ENCODE data around the gene RIC8B. TPM values are rescaled to one million over a fixed set of nuclear protein-coding genes. Genes with fewer than 3 reads are reported as not detected.
A peak's percentile ranks its signal among the peaks of the same experiment; 100 is the strongest.

Gene RIC8B
- total and polyA plus RNA-seq, 2 of the 8 experiments (the other 6 are each of a cell fraction or from before 2014, with no cell fraction given), result 8.2 to 25.3 TPM

DNA sequence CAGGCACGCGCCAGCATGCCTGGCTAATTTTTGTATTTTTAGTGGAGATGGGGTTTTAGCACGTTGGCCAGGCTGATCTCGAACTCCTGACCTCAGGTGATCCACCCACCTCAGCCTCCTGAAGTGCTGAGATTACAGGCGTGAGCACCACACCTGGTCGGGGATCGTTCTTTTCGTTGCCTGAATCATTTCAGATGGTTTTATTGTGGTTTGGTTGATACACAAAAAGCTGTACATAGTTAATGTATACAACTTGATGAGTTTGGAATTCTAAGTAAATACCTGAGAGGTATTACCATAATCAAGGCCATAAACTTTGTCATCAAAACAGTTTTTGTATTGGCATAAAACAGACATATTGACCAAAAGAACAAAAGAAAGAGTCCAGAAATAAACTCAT, 63.3 kb downstream of the RIC8B start:
- Histone ChIP-seq H3K56ac (replicated peaks; ENCODE audit: insufficient read length, low read depth, low read length) (no peak overlapping the region), H4K8ac (ENCODE audit: extremely low read depth, insufficient read depth, low read length) (no peak overlapping the region), H3K27ac (ENCODE audit: low read depth, low read length) (no peak overlapping the region), H2AFZ (ENCODE audit: low read length) (no peak overlapping the region), H3K79me1 (ENCODE audit: low read depth, low read length) (no peaks in the 10 kb centered on the region; the same call in 1 of the 2 replicates), H3K23me2 (ENCODE audit: low read depth, low read length) (no peaks in the 10 kb centered on the region), H2BK20ac (ENCODE audit: low read length) (no peak overlapping the region), H3K4me1 (replicated peaks in 1 of 4; ENCODE audit: control insufficient read depth in 3 of 4, insufficient read depth in 4 of 4, low read length in 3 of 4) (peaks cover 2 to 8% (median 4%) of the 10 kb centered on the region in 4 experiments; a peak in 4 of 7 replicates), H2BK120ac (replicated peaks; ENCODE audit: low read depth, low read length) (no peak overlapping the region), H3K23ac (ENCODE audit: insufficient read length) (no peak overlapping the region), H3K9ac (replicated peaks in 1 of 4; ENCODE audit: extremely low read depth in 1 of 4, low read depth in 3 of 4, low read length in 3 of 4) (no peak overlapping the region), H3K79me2 (ENCODE audit: control insufficient read depth in 1 of 2, insufficient read depth in 2 of 2, low read length in 2 of 2) (no peaks in the 10 kb centered on the region), H3K4me2 (ENCODE audit: insufficient read depth in 1 of 2, low read depth in 2 of 2, low read length in 2 of 2) (no peak overlapping the region), H3K14ac (ENCODE audit: insufficient read length) (no peak overlapping the region), H2BK15ac (ENCODE audit: low read length) (no peak overlapping the region), H3K18ac (ENCODE audit: extremely low read depth, low read length) (no peak overlapping the region), H2BK5ac (ENCODE audit: low read depth, low read length) (no peak overlapping the region), H2AK5ac (ENCODE audit: low read depth, low read length) (no peak overlapping the region), H3K4ac (replicated peaks; ENCODE audit: insufficient read length, low read depth, low read length) (no peak overlapping the region), H3K36me3 (ENCODE audit: control insufficient read depth in 2 of 4, insufficient read depth in 4 of 4, low read length in 3 of 4) (peaks cover 0 to 2% (median 0%) of the 10 kb centered on the region in 4 experiments; a peak in 1 of 8 replicates), H2BK12ac (ENCODE audit: low read depth, low read length) (no peak overlapping the region), H4K20me1 (replicated peaks in 1 of 2; ENCODE audit: control insufficient read depth in 1 of 2, insufficient read depth in 2 of 2, low read length in 2 of 2) (no peaks in the 10 kb centered on the region), H4K5ac (ENCODE audit: insufficient read length, low read depth, low read length) (no peak overlapping the region), H4K91ac (replicated peaks; ENCODE audit: insufficient read length, low read length) (no peak overlapping the region), H3K27me3 (replicated peaks in 1 of 4; ENCODE audit: control insufficient read depth in 3 of 4, extremely low read depth in 1 of 4, insufficient read depth in 3 of 4, low read length in 3 of 4) (no peaks in the 10 kb centered on the region), H3K4me3 (ENCODE audit: extremely low read depth in 1 of 4, insufficient read depth in 2 of 4, low read depth in 3 of 4, low read length in 4 of 4) (no peak overlapping the region), H3K9me3 (ENCODE audit: insufficient read depth in 2 of 2, low read depth in 1 of 2, low read length in 1 of 2) (no peaks in the 10 kb centered on the region)
- TF ChIP-seq SP4 (IDR thresholded peaks at IDR 0.05; ENCODE audit: low read length) (no peak), KDM5A (IDR thresholded peaks at IDR 0.05; ENCODE audit: low read length) (no peak), EP300 (IDR thresholded peaks at IDR 0.05; ENCODE audit: borderline replicate concordance in 1 of 2, low read depth in 2 of 2, low read length in 2 of 2) (no peak), KDM1A (IDR thresholded peaks at IDR 0.05; ENCODE audit: borderline replicate concordance, low read length) (no peak), SRF (IDR thresholded peaks at IDR 0.05; ENCODE audit: low read depth, low read length) (no peak), NRF1 (IDR thresholded peaks at IDR 0.05; ENCODE audit: low read depth, low read length) (no peak), RAD21 (IDR thresholded peaks at IDR 0.05 in 1 of 2, conservative IDR thresholded peaks at IDR 0.05 in 1 of 2; ENCODE audit: low read depth in 2 of 2, low read length in 2 of 2) (no peak), HDAC6 (IDR thresholded peaks at IDR 0.05; ENCODE audit: low read depth, low read length) (no peak), BCL11A (IDR thresholded peaks at IDR 0.05; ENCODE audit: low read depth in 2 of 2, low read length in 2 of 2) (no peak), CHD2 (IDR thresholded peaks at IDR 0.05; ENCODE audit: low read length) (no peak), GTF2F1 (IDR thresholded peaks at IDR 0.05; ENCODE audit: borderline replicate concordance, low read depth, low read length) (no peak), BRCA1 (IDR thresholded peaks at IDR 0.05; ENCODE audit: low read depth, low read length) (no peak), RFX5 (IDR thresholded peaks at IDR 0.05; ENCODE audit: borderline replicate concordance, low read depth, low read length) (no peak), EGR1 (IDR thresholded peaks at IDR 0.05; ENCODE audit: borderline replicate concordance, low read depth, low read length) (no peak), SIX5 (IDR thresholded peaks at IDR 0.05; ENCODE audit: low read depth, low read length) (no peak)
- 96% methylated on average over 8 of the region's 8 CpGs; no CpG with 5 or more reads in 1 of the 2 experiments for WGBS, 2 experiments (ENCODE audit: extremely low coverage in 1 of 2, insufficient coverage in 1 of 2, insufficient read length in 1 of 2, insufficient replicate concordance in 2 of 2, low coverage in 1 of 2, low lambda C conversion rate in 2 of 2, missing lambda C conversion rate in 1 of 2)
- CTCF ChIA-PET (ENCODE audit: partially characterized antibody), result interaction anchor here (1.9 kb wide), 1 partner anchor 115 kb away, joined by 4 read pairs; no protein-coding TSS in a partner anchor
- DNase-seq (ENCODE audit: low read depth in 1 of 2, low spot score in 2 of 2), result no peak
- POLR2A ChIA-PET (ENCODE audit: partially characterized antibody), result no interaction called here
- FAIRE-seq, result peak; percentile 42
